DND-41 (cell line): Measurements from ENCODE around the gene KIF1A.

Experiments used
- ATAC-seq: fragments of 200-7000 bp; cut with Tn5 transposase; 3 replicates; pipeline ENCODE4 v1.9.1; 2021; ENCODE audit warnings: low read depth; ENCODE audit not compliant: insufficient read depth
- DNase-seq: peaks from one replicate; pipeline ENCODE4 v3.0.0-alpha.2; 2020
- H2AFZ ChIP-seq: 2 replicates; pipeline ENCODE4 v1.6.0; 2012; ENCODE audit warnings: low read depth, low read length
- H3K27ac ChIP-seq: 2 replicates; pipeline ENCODE4 v1.5.1; 2012; ENCODE audit warnings: low read length, inconsistent platforms
- H3K27me3 ChIP-seq: fragments of 200-600 bp; sonication (generic); 2 replicates; pipeline ENCODE4 v1.6.0; 2012; ENCODE audit warnings: low read length, mild to moderate bottlenecking, inconsistent platforms; ENCODE audit not compliant: insufficient read depth, poor library complexity
- H3K36me3 ChIP-seq: 2 replicates; pipeline ENCODE4 v1.5.1; 2012; ENCODE audit warnings: low read length, inconsistent platforms; ENCODE audit not compliant: insufficient read depth
- H3K4me1 ChIP-seq: 2 replicates; pipeline ENCODE4 v1.5.1; 2012; ENCODE audit warnings: mild to moderate bottlenecking, low read length; ENCODE audit not compliant: insufficient read depth
- H3K4me2 ChIP-seq: 2 replicates; pipeline ENCODE4 v1.6.0; 2012; ENCODE audit warnings: mild to moderate bottlenecking, moderate library complexity, low read length, inconsistent platforms; ENCODE audit not compliant: insufficient read depth
- H3K4me3 ChIP-seq, 2 experiments: fragments of 200-600 bp in 1 of 2; shearing (Covaris generic) in 1 of 2; 2 replicates each; pipeline ENCODE4 v1.5.1; 2012 to 2016; ENCODE audit warnings: inconsistent platforms in 2 of 2, low read length in 2 of 2, mild to moderate bottlenecking in 2 of 2, low read depth in 1 of 2, moderate library complexity in 1 of 2
- H3K79me2 ChIP-seq: 2 replicates; pipeline ENCODE4 v1.6.0; 2012; ENCODE audit warnings: low read length, inconsistent platforms; ENCODE audit not compliant: insufficient read depth
- H3K9ac ChIP-seq: 2 replicates; pipeline ENCODE4 v1.6.0; 2012; ENCODE audit warnings: low read depth, mild to moderate bottlenecking, inconsistent platforms, low read length, moderate library complexity
- H3K9me3 ChIP-seq: 2 replicates; pipeline ENCODE4 v1.5.1; 2012; ENCODE audit warnings: low read length, moderate library complexity, mild to moderate bottlenecking, inconsistent platforms; ENCODE audit not compliant: insufficient read depth, severe bottlenecking
- H4K20me1 ChIP-seq: 2 replicates; pipeline ENCODE4 v1.6.0; 2012; ENCODE audit warnings: low read length; ENCODE audit not compliant: insufficient read depth
- CTCF ChIP-seq: IDR thresholded peaks from 2 replicates; pipeline ENCODE4 v1.5.1; 2012; ENCODE audit warnings: borderline replicate concordance, low read length, moderate library complexity, mild to moderate bottlenecking; ENCODE audit not compliant: poor library complexity, severe bottlenecking; ENCODE audit errors: extremely low read depth
- EZH2 ChIP-seq: IDR thresholded peaks from 3 replicates; pipeline ENCODE4 v1.6.1; 2012; ENCODE audit warnings: borderline replicate concordance, low read depth, mild to moderate bottlenecking, moderate library complexity, low read length, inconsistent platforms; ENCODE audit not compliant: severe bottlenecking

The KIF1A gene

GRCh38 chr2:240795916-240796510 is 24.0 kb downstream of the KIF1A start:
- TF ChIP-seq CTCF (no peak), EZH2 (no peak)
- H3K79me2 ChIP-seq: no peaks in the 10 kb centered on the region
- ATAC-seq: no peak
- no peaks in the 10 kb centered on the region for H3K9me3 ChIP-seq
- H3K36me3 ChIP-seq: no peaks in the 10 kb centered on the region
- no peaks in the 10 kb centered on the region for H4K20me1 ChIP-seq
- H3K4me2 ChIP-seq: no peak overlapping the region
- H3K27me3 ChIP-seq: peaks cover 9% of the 10 kb centered on the region
- no peak overlapping the region for H3K4me3 ChIP-seq
- DNase-seq: no peak
- no peak overlapping the region for H3K27ac ChIP-seq
- no peak overlapping the region for H3K9ac ChIP-seq
- no peak overlapping the region for H2AFZ ChIP-seq
- no peaks in the 10 kb centered on the region for H3K4me1 ChIP-seq

- Histone ChIP-seq H2AFZ (no peak overlapping the region), H3K9ac (no peak overlapping the region), H3K79me2 (no peaks in the 10 kb centered on the region), H4K20me1 (no peaks in the 10 kb centered on the region), H3K27ac (no peak overlapping the region), H3K4me3 (no peak overlapping the region), H3K4me1 (no peaks in the 10 kb centered on the region), H3K4me2 (no peak overlapping the region), H3K36me3 (no peaks in the 10 kb centered on the region), H3K9me3 (no peaks in the 10 kb centered on the region), H3K27me3 (peaks cover 9% of the 10 kb centered on the region)
- ATAC-seq (no peak), DNase-seq (no peak)
- TF ChIP-seq EZH2 (no peak), CTCF (no peak)
Measured at GRCh38 chr2:240795454-240795853, 24.6 kb downstream of the KIF1A start.

GRCh38 chr2:240794178-240794721 is 25.8 kb downstream of the KIF1A start:
- H3K9me3 ChIP-seq: no peaks in the 10 kb centered on the region
- DNase-seq (no peak), ATAC-seq (no peak)
- H3K4me3 ChIP-seq: no peak overlapping the region
- no peaks in the 10 kb centered on the region for H3K36me3 ChIP-seq
- H3K79me2 ChIP-seq: no peaks in the 10 kb centered on the region
- TF ChIP-seq CTCF (no peak), EZH2 (no peak)
- H3K9ac ChIP-seq: no peak overlapping the region
- H3K27ac ChIP-seq: no peak overlapping the region
- H2AFZ ChIP-seq: no peak overlapping the region
- H3K27me3 ChIP-seq: peaks cover 7% of the 10 kb centered on the region
- no peak overlapping the region for H3K4me2 ChIP-seq
- H3K4me1 ChIP-seq: no peaks in the 10 kb centered on the region
- H4K20me1 ChIP-seq: no peaks in the 10 kb centered on the region
